Activated gamma-delta T cell (primary cell): Measurements from ENCODE around the gene LRRC55.

Source experiments
- DNase-seq: peaks from one replicate; lab custom pipeline; 2025; lab: John Stamatoyannopoulos, UW
- total RNA-seq, 2 donors: gene quantifications; one replicate each; lab custom pipeline; 2026; lab: John Stamatoyannopoulos, UW

LRRC55 gene, protein sequence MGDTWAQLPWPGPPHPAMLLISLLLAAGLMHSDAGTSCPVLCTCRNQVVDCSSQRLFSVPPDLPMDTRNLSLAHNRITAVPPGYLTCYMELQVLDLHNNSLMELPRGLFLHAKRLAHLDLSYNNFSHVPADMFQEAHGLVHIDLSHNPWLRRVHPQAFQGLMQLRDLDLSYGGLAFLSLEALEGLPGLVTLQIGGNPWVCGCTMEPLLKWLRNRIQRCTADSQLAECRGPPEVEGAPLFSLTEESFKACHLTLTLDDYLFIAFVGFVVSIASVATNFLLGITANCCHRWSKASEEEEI
- total RNA-seq = 0 reads per million in 2 donors

DNA sequence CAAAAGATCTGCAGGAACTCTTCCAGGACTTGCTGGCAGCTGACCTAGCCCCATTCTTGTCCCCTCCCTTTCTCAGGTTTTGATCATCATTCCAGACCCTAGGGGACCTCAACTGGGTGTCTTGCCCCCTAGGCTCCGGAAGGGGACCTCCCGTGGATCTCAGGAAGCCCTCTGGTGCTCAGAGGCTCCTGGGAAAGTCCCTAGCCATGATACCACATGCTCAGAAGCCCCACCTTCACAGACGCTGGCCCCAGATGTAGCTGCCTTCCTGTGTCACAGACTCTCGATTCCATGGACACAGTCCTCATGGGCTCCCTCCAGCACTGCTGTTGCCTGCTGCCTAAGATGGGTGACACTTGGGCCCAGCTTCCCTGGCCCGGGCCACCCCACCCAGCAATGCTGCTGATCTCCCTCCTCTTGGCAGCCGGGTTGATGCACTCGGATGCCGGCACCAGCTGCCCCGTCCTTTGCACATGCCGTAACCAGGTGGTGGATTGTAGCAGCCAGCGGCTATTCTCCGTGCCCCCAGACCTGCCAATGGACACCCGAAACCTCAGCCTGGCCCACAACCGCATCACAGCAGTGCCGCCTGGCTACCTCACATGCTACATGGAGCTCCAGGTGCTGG lies at the start of gene LRRC55:
Gene LRRC55, plus strand, starts transcription at position 276 of the 628 bp plus-strand sequence. Its CDS starts 70 bp downstream, at position 346.
- peak; percentile 1 for DNase-seq

DNA sequence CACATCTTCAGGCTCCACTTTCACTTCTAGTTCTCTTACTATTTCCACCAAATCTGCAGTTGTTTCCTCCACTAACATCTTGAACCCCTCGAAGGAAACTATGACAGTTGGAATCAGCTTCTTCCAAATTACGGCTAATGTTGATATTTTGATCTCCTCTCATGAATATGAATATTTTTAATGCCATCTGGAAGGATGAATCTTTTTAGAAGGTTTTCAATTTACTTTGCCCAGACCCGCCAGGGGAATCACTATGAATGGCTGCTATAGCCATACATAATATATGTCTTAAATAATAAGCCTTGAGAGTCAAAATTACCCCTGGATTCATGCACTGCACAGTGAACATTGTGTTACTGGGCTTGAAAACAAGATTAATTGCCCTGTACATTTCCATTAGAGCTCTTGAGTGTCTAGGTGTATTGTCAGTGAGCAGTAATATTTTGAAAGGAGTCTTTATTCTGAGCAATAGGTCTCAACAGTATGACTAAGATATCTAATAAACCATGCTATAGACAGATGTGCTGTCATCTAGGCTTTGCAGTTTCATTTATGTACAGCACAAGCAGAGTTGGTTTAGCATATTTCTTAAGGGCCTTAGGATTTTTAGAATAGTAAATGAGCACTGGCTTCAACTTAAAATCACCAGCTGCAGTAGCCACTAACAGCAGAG lies 48.3 kb upstream of the LRRC55 start:
- DNase-seq = no peak

DNA sequence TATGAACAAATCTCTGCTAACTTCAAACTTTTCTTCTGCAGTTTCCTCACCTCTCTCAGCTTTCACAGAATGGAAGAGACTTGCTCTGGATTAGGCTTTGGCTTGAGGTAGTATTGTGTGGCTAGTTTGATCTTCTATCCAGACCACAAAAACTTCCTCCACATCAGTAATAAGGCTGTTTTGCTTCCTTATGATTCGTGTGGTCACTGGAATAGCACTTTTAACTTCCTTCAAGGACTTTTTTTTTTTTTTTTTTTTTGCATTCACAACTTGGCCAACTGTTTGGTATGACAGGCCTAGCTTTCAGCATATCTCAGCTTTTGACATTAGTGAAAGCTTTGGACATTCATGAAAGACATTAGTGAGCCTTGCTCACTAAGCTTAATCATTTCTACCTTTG lies 47.5 kb upstream of the LRRC55 start:
- no peak for DNase-seq

DNA sequence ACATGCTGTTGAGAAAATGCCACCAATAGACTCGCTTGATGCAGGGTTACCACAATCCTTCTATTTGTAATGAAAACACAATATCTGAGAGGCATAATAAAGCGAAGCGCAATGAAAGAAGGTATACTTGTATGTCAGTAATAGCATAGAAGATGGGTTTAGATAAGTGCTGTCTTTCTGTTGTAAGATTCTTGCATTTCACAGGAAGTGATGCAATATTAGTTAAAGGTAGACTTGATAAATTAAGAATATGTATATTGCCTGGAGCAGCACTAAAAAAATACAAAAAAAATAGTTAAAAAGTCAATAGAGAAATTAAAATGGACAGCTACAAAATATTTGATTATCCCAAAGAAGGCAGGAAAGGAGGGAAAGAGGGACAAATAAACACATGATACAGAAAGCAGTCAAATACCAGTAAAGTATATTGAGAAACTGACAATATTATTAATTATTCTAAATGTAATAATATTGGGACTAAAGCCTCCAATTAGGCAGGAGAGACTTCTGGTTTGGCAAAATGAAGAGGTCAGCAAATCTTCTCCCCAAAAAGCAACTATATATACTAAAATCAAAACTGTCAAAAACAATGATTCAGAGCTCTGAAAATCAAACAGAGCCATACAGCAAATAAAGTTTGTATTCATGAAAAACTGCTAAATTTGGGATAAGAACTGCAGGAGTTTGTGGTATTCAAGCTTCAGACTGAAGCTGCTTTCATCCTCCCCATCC lies 46.6 kb upstream of the LRRC55 start:
- no peak for DNase-seq

DNA sequence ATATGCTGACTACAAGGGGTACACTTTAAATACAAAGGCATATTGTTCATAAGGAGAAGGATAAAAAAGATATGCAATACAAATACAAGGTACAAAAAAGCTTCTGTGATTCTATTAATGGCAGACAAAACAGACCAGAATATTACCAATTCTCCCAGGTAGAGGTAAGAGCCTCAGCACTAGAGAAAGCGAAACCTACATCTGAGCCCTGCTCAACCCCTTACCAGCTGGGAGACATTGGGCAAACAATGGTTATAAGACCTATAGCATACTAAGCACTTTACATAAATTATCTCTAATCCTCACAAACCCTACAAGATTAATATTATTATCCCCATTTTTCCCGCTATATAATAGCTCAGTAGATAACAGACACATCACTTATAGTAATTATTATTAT lies 41.2 kb upstream of the LRRC55 start:
- DNase-seq = no peak

DNA sequence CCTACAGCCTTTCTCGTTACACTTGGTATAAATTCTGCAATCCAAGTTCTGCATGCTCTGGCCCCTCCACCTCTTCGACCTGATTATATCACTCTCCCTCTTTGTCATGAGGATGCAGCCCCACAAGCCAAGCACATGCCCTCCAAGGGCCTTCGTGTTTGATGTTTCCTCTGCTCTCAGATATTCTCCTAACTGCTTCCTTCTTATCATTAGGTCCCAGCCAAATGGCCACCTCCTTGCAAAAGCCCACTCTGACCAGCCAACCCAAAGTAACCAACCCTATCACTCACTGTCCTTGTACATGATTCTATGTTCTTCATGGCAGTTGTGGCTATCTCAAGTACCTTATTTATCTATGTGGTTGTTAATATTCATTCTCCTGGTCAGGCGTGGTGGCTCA lies 38.3 kb upstream of the LRRC55 start:
- DNase-seq = no peak

DNA sequence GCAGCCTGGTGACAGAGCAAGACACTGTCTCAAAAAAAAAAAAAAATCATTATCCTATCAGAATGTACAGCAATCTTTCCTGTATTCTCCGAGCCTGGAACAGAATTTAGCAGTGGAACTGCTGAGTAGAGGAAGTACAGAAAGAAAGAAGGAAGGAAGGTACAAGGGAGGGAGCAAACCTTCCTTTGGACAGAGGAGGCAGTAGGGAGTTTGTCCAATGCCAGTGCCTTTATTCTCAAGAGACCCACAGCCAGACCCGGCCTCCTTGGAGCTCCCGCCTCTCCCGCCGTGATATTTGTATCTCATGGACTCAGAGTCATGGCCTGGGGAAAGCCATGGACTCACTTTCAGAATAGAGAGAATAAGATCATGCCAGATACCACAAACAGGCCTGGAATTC lies 37.7 kb upstream of the LRRC55 start:
- no peak for DNase-seq

DNA sequence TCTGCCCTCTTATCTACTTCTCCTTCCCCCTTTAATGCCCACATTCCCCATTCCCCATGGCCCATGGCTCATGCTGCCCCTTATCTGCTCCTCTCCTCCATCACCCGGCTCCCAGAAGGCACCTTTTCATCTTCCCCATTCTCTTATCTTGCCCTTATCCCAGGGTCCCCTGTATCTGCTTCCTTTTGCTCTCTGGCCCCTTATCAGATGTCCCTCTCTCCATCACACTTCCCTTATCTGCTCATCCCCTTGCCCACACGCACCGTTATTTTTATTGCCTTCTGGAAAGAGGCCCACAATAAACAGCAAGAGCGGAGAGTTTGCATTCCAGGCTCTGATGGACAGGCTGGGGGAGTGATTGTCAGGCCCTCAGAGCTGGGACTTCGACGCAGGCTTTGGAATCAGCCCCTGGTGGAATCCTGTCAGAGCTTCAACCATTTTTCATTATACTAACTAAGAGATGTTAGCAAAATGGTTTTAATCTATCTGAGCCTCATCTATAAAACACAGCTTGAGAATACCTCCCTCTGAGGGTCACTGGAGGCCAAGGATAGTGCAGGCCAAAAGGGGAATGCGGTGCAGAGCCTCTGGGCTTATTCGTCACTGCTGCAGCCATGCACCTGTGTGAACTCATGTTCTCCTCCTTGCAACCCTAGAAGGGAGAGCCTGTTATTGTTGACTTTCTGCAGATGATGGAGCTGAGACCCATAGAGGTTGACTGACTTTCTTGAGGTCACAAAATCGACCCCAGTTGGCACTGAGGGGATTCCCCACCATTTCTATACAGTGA lies 37.0 kb upstream of the LRRC55 start:
- no peak for DNase-seq

DNA sequence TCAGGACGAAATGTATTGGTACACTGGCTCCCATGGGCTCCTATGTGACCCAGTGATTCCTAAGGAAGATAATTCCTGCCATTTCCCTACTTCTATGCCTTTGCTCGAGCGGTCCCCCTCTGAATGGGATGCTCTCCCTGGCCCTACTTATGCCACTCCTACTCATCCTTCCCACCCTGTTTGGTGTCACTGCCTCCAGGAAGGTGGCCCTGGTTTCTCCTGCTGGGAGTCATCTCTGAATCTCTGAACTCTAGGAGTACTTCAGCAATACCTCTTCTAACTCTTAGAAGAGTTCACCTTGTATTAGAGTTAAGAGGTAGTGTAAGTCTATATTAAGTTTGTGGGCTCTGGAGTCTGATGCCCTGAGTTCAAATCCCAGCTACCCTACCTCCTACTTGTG lies 35.5 kb upstream of the LRRC55 start:
- DNase-seq = no peak

DNA sequence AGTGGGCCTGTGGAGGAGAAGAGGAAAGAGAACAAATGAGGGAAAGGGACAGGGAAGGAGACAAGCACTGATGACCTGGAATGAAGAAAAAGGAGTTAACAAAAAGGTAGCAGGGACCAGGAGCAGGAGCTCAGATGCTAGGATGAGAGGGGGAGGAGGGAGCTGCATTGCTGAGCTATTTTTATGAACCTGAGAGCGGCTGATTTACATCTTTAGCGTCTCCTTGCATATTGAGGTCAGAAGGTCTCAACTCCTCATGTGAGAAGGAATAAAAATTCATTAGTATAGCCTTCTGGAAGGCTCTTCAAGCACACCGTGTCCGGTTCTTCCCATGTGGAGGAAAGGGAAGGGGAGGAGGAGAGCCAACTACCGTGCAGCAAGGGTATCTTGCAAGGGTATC lies 33.1 kb upstream of the LRRC55 start:
- DNase-seq = no peak

DNA sequence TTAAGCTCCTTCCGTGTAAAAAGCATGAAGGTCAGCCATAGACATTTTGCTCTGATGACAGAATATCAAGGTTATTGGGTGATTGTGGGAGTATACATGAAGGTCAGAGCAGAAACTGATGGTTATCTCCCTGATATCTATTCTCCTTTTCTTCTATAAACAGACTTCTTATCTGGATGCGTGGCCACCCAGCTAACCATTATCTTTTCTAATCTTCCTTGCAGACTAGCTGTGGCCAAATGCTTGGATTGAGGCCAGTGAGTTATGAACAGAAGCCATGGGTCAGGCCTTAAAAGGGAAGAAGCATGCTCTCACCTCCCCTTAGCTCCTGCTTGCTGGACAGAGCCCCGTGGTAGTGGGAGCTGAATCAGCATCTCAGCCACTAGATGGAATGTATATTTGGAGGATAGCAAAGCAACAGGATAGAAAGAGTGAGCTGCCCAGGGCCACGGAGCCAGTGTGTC lies 31.3 kb upstream of the LRRC55 start:
- no peak for DNase-seq

DNA sequence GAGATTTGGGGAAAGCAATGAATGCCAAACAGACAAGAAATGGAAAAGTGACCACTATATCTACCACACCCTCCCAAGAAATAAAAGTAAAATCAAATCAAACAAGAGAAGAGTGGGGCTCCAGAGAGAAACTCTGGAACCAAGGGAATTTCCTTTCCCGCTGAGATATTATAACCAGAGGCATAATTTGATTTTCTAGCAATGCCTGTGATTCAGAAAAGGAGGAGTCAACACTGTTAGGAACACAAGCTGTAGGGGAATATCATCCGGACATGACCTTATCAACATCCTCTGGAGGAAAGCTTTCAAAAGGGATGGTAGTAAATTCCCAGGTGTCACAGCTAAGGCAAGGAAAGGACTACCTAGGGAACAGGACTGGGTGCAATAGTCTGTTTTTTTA lies 29.6 kb upstream of the LRRC55 start:
- DNase-seq = no peak

DNA sequence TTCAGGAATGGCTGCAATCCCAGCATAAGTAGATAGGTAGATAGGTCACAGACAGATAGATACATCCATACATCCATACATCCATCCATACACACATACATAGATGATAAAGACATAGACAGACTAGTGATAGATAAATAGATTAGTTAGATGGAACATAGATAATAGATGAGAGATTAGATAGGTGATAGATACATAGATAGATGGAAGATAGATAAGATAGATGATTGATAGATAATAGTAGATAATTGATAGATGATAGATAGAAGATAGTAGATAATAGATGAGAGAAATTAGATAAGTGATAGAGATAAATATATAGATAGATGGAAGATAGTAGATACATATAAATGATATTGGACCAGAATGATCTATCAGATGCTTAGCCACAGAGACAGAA lies 28.3 kb upstream of the LRRC55 start:
- no peak for DNase-seq

DNA sequence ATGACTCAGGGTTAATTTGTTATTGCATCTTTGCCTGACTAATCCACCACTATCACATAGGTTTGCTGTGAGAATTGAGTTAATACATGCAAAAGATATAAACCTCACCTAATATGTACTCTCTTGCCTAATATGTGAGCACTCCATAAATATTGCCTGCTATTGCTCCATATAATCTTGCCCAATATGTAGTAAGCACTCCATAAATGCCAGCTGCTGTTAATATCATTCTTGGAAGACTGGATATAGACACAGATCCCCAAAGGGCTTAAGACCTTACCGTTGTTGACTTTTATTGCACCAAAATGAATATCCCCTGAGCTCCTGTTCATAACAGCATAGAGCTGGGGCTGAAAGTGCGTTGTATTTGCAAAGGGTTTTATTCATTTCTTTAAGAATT lies 27.0 kb upstream of the LRRC55 start:
- no peak for DNase-seq

DNA sequence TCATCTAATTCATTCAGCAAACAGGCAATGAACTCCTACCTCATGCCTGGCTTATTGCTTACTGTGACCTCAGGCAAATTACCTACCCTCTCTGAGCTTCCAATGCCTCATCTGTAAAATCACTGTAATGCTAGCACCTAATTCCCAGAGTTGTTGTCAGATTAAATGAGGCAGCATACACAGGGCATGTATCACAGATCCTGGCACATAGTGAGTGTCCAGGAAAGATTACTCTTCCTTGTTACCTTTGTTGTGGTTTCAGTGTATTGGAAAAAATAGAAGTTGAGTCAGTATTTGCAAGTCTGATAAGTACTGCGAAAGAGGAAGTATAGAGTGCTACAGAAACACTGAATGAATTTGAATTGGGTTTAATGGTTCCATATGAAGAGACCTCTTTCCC lies 26.4 kb upstream of the LRRC55 start:
- no peak for DNase-seq

DNA sequence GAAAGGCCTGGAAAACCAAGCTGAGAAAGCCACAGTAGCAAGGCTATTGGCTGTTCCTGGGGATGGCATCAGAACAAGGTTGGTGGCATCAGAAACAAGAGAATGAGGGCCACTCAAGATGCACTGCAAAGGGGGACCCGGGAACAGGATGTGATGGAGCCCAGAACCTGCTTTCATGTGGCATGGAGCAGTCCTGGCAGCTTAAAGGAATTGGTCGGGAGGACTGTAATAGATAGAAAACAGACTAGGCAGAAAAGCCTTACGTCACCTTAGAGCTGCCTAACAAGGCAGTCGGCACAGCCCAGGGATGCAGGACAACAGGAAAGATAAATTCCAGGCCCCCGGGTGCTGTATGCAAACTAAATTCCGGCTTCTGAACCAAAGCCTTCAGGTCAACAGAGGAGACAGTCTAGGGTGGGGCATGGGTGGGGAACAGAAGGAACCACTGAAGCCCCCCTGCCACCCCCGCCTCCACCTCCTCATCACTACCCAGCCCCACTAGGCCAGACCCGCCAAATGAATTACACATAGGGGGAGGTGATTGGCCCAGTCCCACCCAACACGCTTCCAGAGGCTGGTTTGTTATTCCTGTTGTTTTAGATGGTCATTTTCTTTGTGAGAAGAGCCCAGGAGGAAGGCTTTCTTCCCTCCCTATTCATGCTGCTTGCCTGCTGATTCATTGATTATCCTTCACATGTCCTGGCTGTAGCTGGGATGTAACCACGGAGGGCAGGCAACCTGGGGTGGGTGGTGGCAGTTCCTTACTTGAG lies 25.7 kb upstream of the LRRC55 start:
- no peak for DNase-seq

DNA sequence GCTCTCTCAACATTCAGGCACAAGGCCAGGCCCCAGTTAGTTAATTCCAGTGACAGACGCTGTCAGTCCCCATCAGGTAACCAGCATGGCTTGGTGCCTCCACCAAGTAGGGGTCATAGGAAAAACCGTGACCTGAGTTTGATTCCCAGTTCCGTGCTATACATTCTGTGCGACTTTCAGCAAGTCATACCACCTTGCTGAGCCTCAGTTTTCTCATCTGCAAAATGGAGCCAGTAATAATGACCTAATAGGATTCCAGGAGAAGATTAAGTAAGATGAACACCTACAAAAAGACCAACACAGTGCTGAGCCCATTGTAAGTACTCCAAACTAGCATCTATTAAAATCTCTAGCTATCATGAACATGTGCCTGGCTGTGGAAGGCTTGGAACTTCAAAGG lies 24.8 kb upstream of the LRRC55 start:
- no peak for DNase-seq

DNA sequence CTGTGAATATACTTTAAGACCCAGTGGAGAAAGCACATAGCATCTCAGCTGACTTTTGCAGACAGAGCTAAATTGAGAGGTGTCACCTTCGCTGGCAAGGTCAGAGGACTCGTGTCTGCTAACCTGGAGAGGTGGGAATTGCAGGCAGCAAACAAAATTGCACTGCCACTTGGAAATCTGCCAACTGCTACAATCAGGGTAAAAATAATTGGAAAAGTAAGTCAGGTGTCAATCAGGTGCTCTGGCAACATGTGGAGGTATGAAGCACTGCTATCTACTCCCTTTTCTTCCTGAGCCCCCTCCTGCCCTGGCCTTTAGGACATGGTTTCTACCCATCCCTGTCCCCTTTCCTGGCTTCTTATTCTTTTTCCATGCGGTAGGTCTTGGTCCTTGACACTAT lies 24.1 kb upstream of the LRRC55 start:
- no peak for DNase-seq

DNA sequence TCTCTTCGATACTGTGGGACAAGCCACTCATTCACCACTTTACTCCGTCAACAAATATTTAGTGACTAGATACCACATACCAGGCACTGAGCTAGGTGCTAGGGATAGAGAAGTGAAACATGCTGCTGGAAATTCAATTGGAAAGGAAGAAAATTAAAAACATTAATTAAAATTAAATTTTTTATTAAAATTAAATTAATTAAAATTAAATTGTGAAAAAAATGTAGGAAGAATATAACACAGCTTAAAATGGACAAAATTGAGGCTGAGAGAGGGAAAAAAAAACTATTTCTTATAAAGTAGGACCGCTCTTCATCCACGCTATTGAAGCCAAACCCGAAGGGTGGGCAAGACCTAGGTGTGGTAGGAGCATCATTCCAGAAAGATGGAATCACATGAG lies 23.6 kb upstream of the LRRC55 start:
- no peak for DNase-seq

DNA sequence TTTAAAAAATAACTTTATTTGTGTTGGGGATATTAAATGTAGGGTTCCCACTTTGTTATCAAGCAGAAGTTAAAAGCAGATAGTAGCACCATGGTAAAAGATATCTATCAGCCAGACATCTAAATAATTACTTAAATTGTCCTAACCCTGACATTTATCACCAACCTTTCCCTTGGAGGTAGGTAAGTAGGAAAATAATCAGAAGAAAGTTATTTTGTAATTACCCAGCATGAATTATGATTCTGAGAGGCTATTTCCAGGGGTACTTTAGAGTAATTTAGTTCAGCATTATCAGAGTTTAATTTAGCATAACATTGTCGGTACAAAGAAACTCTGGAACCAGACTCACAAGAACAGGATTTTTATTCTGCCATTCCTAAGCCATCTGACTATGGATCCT lies 23.2 kb upstream of the LRRC55 start:
- no peak for DNase-seq

DNA sequence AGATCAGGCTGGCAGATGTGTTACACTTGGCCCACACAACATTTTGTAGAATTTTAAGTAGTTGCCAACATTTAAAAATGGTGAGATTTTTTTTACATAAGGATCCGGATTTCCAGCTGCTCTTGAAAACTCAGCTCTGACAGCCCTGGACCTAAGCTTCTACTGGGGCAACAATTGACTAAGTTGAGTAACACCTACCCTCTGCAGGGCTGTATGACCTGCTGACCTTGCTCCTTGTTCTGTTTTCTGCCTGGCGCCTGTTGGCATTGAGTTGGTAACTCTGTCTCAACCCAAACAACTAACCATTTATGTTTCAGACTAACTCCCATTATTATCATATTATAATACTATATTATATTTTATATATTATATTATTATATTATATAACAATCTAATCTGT lies 21.1 kb upstream of the LRRC55 start:
- DNase-seq = no peak
